ENCODE results near the gene MYRIP. TPM values are rescaled to one million over a fixed set of nuclear protein-coding genes. Genes with fewer than 3 reads are reported as not detected.

The MYRIP gene
- total RNA-seq, 2 donors from 2014 or later, result not detected

DNA sequence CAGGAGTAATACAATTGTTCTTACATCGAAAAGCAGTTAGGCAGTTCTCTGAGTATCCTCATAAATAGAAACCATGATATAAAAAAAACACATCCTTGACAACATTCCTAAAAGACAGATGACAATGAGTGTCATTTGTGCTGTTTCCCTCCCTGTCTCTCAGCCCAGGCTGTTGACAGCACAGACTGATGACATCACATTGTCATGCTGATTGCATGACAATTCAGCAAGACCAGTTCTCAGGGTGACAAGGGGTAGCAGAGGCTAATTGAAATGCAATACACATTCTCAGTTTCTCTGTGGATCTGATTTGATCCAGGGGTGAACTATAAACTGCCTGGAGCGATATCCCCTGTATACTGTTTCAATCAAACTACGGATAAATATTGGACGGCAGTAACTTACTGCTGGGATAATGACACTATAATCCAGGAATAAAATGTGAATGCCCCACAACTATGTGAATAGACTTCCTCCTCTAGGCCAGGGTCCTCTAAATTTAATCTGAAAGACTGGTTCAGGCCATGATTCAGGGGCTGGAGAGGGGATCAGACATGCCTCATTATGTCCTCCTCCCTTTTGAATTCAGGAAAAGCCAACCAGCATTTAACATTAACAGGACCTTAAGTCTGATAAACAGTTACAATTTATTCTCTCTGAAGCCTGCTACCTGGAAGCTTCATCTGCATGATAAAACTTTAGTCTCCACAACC lies 483.4 kb downstream of the MYRIP start:
- Mint-ChIP-seq H3K27ac (no peak overlapping the region), H3K4me1 (peaks cover 2% of the 10 kb centered on the region), H3K27me3 (no peaks in the 10 kb centered on the region), H3K4me3 (no peak overlapping the region), H3K36me3 (ENCODE audit: low read depth) (peaks cover 10% of the 10 kb centered on the region)
- ATAC-seq (no peak), DNase-seq (no peak)
- H3K9me3 ChIP-seq (ENCODE audit: control insufficient read depth, low read length, poor library complexity, severe bottlenecking), result no peaks in the 10 kb centered on the region

DNA sequence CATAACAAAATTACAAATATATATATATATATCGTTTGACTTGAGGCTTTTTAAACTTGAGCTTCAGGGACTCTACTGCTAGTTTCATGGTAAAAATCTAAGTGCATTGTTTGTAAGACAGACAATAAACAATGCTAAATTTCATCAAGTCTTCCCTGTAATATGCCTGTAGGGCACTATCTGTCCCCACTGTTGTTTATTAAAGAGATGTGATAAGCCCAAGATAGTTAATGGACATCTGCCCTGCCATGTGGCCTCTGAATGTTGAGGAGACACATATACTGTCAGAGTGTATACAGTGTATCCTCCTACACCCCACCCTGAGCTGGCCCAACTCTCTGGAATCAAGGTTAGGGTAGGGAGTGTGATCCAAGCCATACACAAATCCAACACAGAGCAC lies 485.0 kb downstream of the MYRIP start:
- Mint-ChIP-seq H3K36me3 (ENCODE audit: low read depth) (peaks cover 10% of the 10 kb centered on the region), H3K4me3 (no peak overlapping the region), H3K4me1 (peaks cover 2% of the 10 kb centered on the region), H3K27me3 (no peaks in the 10 kb centered on the region), H3K27ac (no peak overlapping the region)
- DNase-seq (no peak), ATAC-seq (no peak)
- no peaks in the 10 kb centered on the region for H3K9me3 ChIP-seq (ENCODE audit: control insufficient read depth, low read length, poor library complexity, severe bottlenecking)

DNA sequence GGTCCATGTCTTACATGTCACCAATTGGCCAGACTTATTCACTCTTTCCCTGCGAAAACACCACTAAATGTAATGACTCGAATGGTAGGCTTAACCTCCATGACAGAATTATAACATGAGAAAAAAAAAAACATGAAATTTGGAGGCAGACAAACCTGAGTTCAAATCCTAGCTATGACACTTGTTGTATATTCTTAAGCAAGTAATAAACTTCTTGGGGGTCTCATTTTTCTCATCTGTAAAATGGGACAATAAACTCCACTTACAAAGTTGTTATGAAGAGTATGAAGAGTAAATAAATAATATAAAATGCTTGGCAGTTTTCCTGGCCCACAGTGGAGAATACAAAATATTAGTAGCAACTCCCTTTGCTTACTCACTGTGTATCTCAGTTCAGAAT lies 488.7 kb downstream of the MYRIP start:
- peaks cover 11% of the 10 kb centered on the region for H3K36me3 Mint-ChIP-seq (ENCODE audit: low read depth)
- H3K4me3 Mint-ChIP-seq, result no peak overlapping the region
- H3K4me1 Mint-ChIP-seq, result peaks cover 2% of the 10 kb centered on the region
- H3K27me3 Mint-ChIP-seq, result no peaks in the 10 kb centered on the region
- no peak for DNase-seq
- H3K27ac Mint-ChIP-seq, result no peak overlapping the region
- no peak for ATAC-seq
- H3K9me3 ChIP-seq (ENCODE audit: control insufficient read depth, low read length, poor library complexity, severe bottlenecking), result no peaks in the 10 kb centered on the region

DNA sequence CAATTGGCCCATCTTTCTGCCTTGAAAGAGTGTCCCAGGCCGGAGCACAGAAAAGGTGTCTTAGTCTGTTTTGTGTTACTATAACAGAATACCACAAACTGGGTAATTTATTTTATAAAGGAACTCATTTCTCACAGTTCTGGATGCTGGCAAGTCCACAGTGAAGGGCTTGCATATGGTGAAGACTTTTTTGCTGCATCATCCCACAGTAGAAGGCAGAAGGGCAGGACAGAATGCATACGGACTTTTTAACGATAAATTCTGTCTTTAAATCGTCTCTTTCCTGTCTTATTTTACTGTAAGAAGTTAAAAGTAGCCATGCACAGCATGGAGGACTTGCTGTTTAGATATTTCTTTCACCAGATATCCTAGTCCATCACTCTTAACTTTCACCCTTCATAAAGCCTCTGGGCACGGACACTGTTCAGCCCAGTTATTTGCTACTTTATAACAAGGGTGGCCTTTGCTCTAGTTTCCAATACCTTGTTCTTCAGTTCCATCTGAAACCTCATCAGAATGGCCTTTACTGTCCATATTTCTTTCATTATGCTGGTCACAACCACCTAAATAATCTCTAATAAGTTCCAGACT lies 489.8 kb downstream of the MYRIP start:
- peaks cover 2% of the 10 kb centered on the region for H3K4me1 Mint-ChIP-seq
- H3K36me3 Mint-ChIP-seq (ENCODE audit: low read depth), result peaks cover 7% of the 10 kb centered on the region
- H3K4me3 Mint-ChIP-seq, result no peak overlapping the region
- H3K27ac Mint-ChIP-seq, result no peak overlapping the region
- no peaks in the 10 kb centered on the region for H3K27me3 Mint-ChIP-seq
- DNase-seq (no peak), ATAC-seq (no peak)
- H3K9me3 ChIP-seq (ENCODE audit: control insufficient read depth, low read length, poor library complexity, severe bottlenecking), result no peaks in the 10 kb centered on the region

DNA sequence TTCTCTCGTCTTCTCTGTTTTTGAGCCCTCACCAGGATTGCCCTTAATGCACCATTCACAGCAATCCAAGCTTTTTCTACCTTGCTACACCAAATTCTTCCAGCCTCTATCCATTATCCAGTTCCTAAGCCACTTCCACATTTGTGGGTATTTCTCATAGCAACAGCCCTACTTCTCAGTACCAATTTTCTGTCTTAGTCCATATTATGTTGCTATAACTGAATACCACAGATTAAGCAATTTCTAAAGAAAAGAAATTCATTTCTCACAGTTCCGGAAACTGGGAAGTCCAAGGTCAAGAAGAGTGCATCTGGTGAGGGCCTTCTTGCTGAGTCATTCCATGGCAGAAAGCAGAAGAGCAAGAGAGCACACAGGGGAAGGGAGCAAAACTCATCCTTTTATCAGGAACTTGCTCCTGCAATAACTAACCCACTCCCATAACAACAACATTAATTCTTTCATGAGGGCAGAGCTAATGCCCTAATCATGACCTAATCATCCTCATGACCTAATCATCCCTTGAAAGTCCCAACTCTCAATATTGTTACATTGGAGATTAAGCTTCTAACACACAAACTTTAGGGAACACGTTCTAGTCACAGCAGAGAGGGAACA lies 490.4 kb downstream of the MYRIP start:
- H3K9me3 ChIP-seq (ENCODE audit: control insufficient read depth, low read length, poor library complexity, severe bottlenecking), result no peaks in the 10 kb centered on the region
- ATAC-seq (peak; percentile 50), DNase-seq (no peak)
- Mint-ChIP-seq H3K27me3 (no peaks in the 10 kb centered on the region), H3K36me3 (ENCODE audit: low read depth) (peaks cover 7% of the 10 kb centered on the region), H3K27ac (no peak overlapping the region), H3K4me3 (no peak overlapping the region), H3K4me1 (peaks cover 2% of the 10 kb centered on the region)

DNA sequence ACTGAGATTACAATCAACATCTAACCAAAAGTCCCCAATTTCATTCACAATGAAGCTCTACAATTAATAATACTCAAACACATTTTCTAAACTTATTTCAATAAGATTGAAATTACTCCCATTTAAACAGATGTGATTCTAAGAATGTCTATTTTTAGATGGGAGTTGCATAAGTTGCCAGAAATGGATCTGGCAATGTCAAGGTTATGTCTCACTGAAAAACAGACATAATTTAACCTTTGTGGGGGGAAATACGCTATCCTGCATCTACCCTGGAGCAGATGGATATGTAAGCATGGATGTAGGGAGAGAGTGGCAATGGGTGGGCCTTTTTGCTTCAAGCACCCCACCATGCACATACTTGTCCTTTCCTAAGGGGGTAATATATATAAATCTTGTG lies 493.4 kb downstream of the MYRIP start:
- Mint-ChIP-seq H3K4me3 (no peak overlapping the region), H3K36me3 (ENCODE audit: low read depth) (peaks cover 4% of the 10 kb centered on the region), H3K27ac (no peak overlapping the region), H3K27me3 (no peaks in the 10 kb centered on the region), H3K4me1 (peaks cover 2% of the 10 kb centered on the region)
- ATAC-seq (no peak), DNase-seq (no peak)
- no peaks in the 10 kb centered on the region for H3K9me3 ChIP-seq (ENCODE audit: control insufficient read depth, low read length, poor library complexity, severe bottlenecking)

DNA sequence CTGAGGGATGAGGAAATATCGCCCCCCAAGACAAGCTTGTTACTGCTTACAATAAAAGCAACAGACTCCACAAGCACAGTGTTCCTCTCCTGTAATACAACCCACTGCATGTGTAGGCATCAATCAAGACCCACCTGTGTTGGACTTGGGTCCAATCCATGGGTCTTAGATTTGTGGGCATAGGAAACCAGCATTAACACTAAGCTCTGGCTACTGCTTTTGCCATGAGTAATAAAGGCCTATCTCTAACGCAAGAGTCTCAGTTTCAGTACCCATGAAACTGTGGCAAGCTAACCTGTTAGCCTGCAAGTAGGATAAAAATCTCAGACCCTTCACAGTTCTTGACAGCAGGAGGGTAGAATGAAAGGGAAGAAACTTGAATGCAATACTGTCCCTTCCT lies 494.9 kb downstream of the MYRIP start:
- ATAC-seq (no peak), DNase-seq (no peak)
- no peak overlapping the region for H3K27ac Mint-ChIP-seq
- no peak overlapping the region for H3K4me3 Mint-ChIP-seq
- H3K36me3 Mint-ChIP-seq (ENCODE audit: low read depth), result peaks cover 4% of the 10 kb centered on the region
- no peaks in the 10 kb centered on the region for H3K27me3 Mint-ChIP-seq
- H3K4me1 Mint-ChIP-seq, result peaks cover 6% of the 10 kb centered on the region
- H3K9me3 ChIP-seq (ENCODE audit: control insufficient read depth, low read length, poor library complexity, severe bottlenecking), result no peaks in the 10 kb centered on the region

DNA sequence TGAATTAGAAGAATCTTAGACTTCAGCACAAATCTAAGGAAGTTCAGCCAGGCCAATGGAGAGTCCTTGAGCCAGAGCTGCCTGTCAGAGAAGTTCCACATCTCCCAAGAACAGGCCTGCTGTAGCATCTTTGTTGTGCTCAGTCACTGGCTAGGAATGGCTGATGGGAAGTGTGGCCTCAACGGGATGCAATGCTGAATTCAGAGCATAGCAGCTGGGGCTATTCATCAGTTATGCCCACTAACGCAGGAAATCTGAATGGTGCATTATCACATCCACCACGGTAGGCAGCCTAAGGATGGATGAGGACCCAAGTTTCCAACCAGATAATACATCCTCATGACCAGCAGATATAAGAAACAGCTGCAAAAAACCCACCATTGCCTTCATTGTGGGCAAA lies 496.9 kb downstream of the MYRIP start:
- Mint-ChIP-seq H3K27me3 (no peaks in the 10 kb centered on the region), H3K4me1 (peaks cover 8% of the 10 kb centered on the region), H3K36me3 (ENCODE audit: low read depth) (peaks cover 3% of the 10 kb centered on the region), H3K27ac (no peak overlapping the region), H3K4me3 (no peak overlapping the region)
- ATAC-seq (no peak), DNase-seq (no peak)
- no peaks in the 10 kb centered on the region for H3K9me3 ChIP-seq (ENCODE audit: control insufficient read depth, low read length, poor library complexity, severe bottlenecking)

DNA sequence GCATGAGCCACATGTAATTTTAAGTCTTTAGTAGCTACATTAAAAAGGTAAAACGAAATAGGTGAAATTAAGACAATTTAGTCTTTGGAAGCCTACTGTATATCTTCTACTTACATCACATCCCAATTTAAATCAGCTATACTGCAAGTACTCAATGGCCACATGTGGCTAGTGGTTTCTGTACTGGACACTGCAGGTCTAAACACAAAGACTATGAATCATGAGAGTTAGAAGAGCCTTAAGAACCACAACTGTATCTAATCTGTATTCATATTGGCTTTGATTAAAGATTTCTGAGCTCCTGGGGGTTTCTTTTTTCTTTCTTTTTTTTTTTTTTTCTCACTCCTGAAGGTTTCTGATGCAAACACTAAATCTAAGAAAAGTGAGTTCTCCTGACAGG lies 497.8 kb downstream of the MYRIP start:
- Mint-ChIP-seq H3K36me3 (ENCODE audit: low read depth) (peaks cover 3% of the 10 kb centered on the region), H3K27ac (no peak overlapping the region), H3K4me3 (no peak overlapping the region), H3K4me1 (peaks cover 9% of the 10 kb centered on the region), H3K27me3 (no peaks in the 10 kb centered on the region)
- H3K9me3 ChIP-seq (ENCODE audit: control insufficient read depth, low read length, poor library complexity, severe bottlenecking), result no peaks in the 10 kb centered on the region
- ATAC-seq (no peak), DNase-seq (no peak)

DNA sequence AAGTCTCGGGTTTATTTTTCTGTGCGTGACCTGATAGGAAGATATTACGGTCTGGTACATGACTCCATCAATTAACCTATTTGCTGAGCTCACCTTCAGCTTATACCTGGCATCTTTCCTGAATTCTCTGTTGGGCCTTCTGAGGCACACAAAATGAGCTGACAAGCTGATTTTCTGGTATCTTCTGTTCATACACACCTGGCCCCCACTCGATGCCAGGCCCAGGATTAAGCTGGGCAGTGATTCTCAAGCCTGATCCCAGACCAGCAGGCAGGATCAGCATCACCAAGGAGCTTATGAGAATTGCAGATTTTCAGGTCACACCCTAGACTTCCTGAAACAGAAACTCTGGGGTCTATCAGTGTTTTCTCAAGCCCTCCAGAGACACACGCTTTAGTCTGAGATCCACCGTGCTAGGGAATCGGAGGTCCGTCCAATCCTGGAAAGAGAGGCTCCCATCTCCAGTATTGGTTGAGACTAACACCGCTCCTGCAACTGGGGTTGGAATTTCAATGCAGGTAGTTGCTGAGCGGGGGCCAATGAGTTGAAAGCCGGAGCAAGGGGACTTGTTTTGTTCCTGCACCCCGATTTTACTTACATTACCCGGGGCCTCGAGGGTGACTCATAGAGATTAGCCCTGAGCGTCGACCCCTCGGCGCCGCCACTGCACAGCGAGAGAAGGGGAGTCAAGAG lies 499.5 kb downstream of the MYRIP start:
- peak overlapping the region; percentile 99 for H3K4me3 Mint-ChIP-seq
- H3K27ac Mint-ChIP-seq, result peak overlapping the region; percentile 100
- H3K4me1 Mint-ChIP-seq, result peaks cover 15% of the 10 kb centered on the region
- DNase-seq (no peak), ATAC-seq (no peak)
- no peaks in the 10 kb centered on the region for H3K9me3 ChIP-seq (ENCODE audit: control insufficient read depth, low read length, poor library complexity, severe bottlenecking)
- H3K27me3 Mint-ChIP-seq, result no peaks in the 10 kb centered on the region
- H3K36me3 Mint-ChIP-seq (ENCODE audit: low read depth), result peaks cover 4% of the 10 kb centered on the region

DNA sequence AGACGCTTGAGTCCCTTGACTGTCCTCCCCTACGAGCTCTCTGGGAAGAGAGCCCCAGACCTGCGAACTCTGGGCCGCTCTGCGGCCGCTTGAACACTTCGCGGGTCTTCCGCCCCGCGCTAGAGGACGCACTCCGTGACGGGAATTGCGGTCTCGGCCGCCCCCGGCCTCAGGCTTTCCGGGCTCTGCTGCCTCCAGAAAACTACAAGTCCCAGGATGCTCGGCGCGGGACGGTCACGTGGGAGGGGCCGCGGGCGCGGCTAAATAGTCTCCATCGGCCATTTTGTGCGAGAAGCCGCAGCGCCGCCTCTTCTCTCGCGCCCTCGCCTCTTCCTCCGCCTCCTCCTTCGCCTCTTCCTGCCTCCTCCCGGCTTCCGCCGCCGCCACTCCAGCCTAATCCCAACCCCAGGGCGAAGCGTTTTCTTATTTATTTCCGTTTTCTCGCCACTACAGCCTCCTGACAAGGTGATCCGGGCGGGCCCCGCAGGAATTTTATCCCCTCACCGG lies 500.1 kb downstream of the MYRIP start, which contains the start of gene EIF1B:
EIF1B (plus strand) TSS at position 290 of the 507 bp plus-strand sequence. CDS start 235 bp downstream, outside the sequence.
- H3K4me3 Mint-ChIP-seq, result peak within 1 kb of the TSS; percentile 99
- H3K36me3 Mint-ChIP-seq (ENCODE audit: low read depth), result peaks cover 6% of the 10 kb centered on the region
- no peaks in the 10 kb centered on the region for H3K27me3 Mint-ChIP-seq
- peaks cover 15% of the 10 kb centered on the region for H3K4me1 Mint-ChIP-seq
- peak; percentile 97 to 99 (median 97) for DNase-seq
- H3K27ac Mint-ChIP-seq, result peak within 1 kb of the TSS; percentile 100
- peak; percentile 93 for ATAC-seq
- no peaks in the 10 kb centered on the region for H3K9me3 ChIP-seq (ENCODE audit: control insufficient read depth, low read length, poor library complexity, severe bottlenecking)

Data from T-helper 17 cell (primary cell).